ENCODE measurements around the gene WDR86.

WDR86 gene

DNA sequence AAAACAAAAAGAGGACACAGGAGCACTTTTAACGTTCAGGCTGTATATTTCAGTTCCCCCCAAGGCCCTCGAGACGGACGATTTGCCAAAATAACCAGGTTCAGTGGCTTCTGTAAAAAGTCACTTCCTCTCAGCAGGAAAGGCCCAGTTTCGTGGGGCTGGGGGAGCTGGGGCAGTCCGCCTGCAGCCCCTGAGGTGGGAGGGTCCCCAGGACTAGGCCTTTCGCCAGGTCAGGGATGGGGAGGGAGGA, 28.8 kb downstream of the WDR86 start:
- Histone ChIP-seq H3K27ac (replicated peaks) (no peak overlapping the region), H3K27me3 (ENCODE audit: insufficient read depth, poor library complexity, severe bottlenecking) (peaks cover 27% of the 10 kb centered on the region), H3K4me3 (replicated peaks; ENCODE audit: insufficient read depth, low read length) (peak overlapping the region; percentile 30)
- DNase-seq (ENCODE audit: low read depth in 1 of 2, low spot score in 1 of 2) = no peak
- TF ChIP-seq, protein P1, sequence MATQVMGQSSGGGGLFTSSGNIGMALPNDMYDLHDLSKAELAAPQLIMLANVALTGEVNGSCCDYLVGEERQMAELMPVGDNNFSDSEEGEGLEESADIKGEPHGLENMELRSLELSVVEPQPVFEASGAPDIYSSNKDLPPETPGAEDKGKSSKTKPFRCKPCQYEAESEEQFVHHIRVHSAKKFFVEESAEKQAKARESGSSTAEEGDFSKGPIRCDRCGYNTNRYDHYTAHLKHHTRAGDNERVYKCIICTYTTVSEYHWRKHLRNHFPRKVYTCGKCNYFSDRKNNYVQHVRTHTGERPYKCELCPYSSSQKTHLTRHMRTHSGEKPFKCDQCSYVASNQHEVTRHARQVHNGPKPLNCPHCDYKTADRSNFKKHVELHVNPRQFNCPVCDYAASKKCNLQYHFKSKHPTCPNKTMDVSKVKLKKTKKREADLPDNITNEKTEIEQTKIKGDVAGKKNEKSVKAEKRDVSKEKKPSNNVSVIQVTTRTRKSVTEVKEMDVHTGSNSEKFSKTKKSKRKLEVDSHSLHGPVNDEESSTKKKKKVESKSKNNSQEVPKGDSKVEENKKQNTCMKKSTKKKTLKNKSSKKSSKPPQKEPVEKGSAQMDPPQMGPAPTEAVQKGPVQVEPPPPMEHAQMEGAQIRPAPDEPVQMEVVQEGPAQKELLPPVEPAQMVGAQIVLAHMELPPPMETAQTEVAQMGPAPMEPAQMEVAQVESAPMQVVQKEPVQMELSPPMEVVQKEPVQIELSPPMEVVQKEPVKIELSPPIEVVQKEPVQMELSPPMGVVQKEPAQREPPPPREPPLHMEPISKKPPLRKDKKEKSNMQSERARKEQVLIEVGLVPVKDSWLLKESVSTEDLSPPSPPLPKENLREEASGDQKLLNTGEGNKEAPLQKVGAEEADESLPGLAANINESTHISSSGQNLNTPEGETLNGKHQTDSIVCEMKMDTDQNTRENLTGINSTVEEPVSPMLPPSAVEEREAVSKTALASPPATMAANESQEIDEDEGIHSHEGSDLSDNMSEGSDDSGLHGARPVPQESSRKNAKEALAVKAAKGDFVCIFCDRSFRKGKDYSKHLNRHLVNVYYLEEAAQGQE (IDR thresholded peaks at IDR 0.05; ENCODE audit: insufficient replicate concordance, low read depth) = no peak
- peak; percentile 71 for TF ChIP-seq SPI1 (IDR thresholded peaks at IDR 0.05; ENCODE audit: borderline replicate concordance, low read depth)

DNA sequence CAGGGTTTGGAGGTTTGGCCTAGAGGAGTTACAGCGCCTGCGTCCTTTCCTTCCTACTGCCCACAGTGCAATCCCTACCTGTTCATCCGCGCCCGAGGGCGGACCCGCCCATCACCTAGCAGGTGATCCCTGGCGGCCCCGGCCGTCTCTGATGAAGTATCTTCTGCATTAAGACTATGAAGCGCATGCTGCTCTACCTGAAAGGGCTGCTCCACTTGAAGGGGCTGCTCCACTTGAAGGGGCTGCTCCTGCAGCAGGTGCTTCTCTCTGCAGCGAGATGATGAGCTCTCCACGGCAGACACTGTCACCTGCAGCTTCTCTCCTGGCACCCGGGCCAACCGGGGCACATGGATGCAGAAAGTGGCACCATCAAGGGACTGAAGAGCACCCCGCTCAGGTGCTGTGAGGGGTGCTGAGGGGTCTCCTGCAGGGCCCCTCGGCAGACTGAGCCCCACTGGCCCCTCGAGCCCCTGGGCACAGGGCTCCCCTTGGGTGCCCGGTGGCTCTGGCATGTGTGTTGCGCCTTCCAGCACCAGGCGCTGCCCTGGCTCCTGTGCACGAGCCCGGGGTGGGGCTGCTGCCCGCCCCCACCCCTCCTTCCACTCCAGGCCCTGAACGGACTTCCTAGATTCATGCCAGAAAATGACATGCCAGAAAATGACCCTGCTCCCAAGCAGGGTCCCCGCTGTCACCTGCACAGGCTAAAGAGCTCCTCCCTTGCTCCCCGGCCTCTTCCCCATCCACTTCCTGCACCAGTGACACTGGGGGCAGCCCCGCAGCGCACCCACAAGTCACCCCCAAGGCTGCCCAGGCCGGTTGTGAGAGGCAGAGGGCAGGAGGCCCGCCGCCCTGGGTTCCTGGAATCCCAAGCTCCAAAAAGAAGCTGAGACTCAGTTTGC, 29.4 kb downstream of the WDR86 start:
- H3K27ac ChIP-seq (replicated peaks) = no peak overlapping the region
- DNase-seq (ENCODE audit: low read depth in 1 of 2, low spot score in 1 of 2) = no peak
- TF ChIP-seq, protein P2, sequence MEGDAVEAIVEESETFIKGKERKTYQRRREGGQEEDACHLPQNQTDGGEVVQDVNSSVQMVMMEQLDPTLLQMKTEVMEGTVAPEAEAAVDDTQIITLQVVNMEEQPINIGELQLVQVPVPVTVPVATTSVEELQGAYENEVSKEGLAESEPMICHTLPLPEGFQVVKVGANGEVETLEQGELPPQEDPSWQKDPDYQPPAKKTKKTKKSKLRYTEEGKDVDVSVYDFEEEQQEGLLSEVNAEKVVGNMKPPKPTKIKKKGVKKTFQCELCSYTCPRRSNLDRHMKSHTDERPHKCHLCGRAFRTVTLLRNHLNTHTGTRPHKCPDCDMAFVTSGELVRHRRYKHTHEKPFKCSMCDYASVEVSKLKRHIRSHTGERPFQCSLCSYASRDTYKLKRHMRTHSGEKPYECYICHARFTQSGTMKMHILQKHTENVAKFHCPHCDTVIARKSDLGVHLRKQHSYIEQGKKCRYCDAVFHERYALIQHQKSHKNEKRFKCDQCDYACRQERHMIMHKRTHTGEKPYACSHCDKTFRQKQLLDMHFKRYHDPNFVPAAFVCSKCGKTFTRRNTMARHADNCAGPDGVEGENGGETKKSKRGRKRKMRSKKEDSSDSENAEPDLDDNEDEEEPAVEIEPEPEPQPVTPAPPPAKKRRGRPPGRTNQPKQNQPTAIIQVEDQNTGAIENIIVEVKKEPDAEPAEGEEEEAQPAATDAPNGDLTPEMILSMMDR (IDR thresholded peaks at IDR 0.05; ENCODE audit: insufficient read depth, low read length) = no peak
- no peak for TF ChIP-seq SPI1 (IDR thresholded peaks at IDR 0.05; ENCODE audit: borderline replicate concordance, low read depth)
- no peak for TF ChIP-seq GABPA (IDR thresholded peaks at IDR 0.05; ENCODE audit: low read depth)
- no peak for TF ChIP-seq POLR2AphosphoS5 (IDR thresholded peaks at IDR 0.05; ENCODE audit: low read depth)
- TF ChIP-seq, protein P1 (IDR thresholded peaks at IDR 0.05; ENCODE audit: insufficient replicate concordance, low read depth) = no peak
- no peak overlapping the region for H3K4me3 ChIP-seq (replicated peaks; ENCODE audit: insufficient read depth, low read length)
- H3K27me3 ChIP-seq (ENCODE audit: insufficient read depth, poor library complexity, severe bottlenecking) = peaks cover 27% of the 10 kb centered on the region

GRCh38 chr7:151379534-151380198, 30.2 kb downstream of the WDR86 start:
- TF ChIP-seq GABPA (IDR thresholded peaks at IDR 0.05; ENCODE audit: low read depth) (no peak), POLR2AphosphoS5 (IDR thresholded peaks at IDR 0.05; ENCODE audit: low read depth) (no peak), SPI1 (IDR thresholded peaks at IDR 0.05; ENCODE audit: borderline replicate concordance, low read depth) (no peak)
- TF ChIP-seq, protein P1 (IDR thresholded peaks at IDR 0.05; ENCODE audit: insufficient replicate concordance, low read depth) = no peak
- TF ChIP-seq, protein P2 (IDR thresholded peaks at IDR 0.05; ENCODE audit: insufficient read depth, low read length) = no peak
- H3K27ac ChIP-seq (replicated peaks) = no peak overlapping the region
- DNase-seq (ENCODE audit: low read depth in 1 of 2, low spot score in 1 of 2) = no peak
- H3K4me3 ChIP-seq (replicated peaks; ENCODE audit: insufficient read depth, low read length) = no peak overlapping the region
- H3K27me3 ChIP-seq (ENCODE audit: insufficient read depth, poor library complexity, severe bottlenecking) = peaks cover 25% of the 10 kb centered on the region

All from HL-60 (cell line).